Cardiac fibroblast (primary cell): ENCODE measurements around the gene RTN4IP1.
"Not testable (repeated sequence)": the region's sequence is repeated elsewhere in the genome, so short reads cannot be mapped to it uniquely, and the experiment has no call there.

Source experiments
- DNase-seq, 2 donors: peaks; one replicate each; pipeline versions ENCODE4 v3.0.0 to v3.0.0-alpha.2; 2010; ENCODE audit warnings: low read depth in 2 of 2
- H3K4me3 ChIP-seq, 2 donors: replicated peaks in 1 of 2; 1 replicate in 1 of 2; 2 replicates in 1 of 2; pipeline ENCODE4 v1.5.1; 2011; ENCODE audit warnings: low read depth in 2 of 2, low read length in 2 of 2, mild to moderate bottlenecking in 2 of 2, moderate library complexity in 1 of 2
- CTCF ChIP-seq: IDR thresholded peaks from one replicate; pipeline ENCODE4 v1.5.1; 2011; ENCODE audit warnings: low read depth, mild to moderate bottlenecking, low read length, inconsistent platforms

The RTN4IP1 gene

GRCh38 chr6:106555767-106556166 lies 73.5 kb downstream of the RTN4IP1 start:
- TF ChIP-seq CTCF: no peak
- H3K4me3 ChIP-seq: no peak overlapping the region
- DNase-seq: no peak

GRCh38 chr6:106553440-106553839 lies 75.9 kb downstream of the RTN4IP1 start:
- TF ChIP-seq CTCF: no peak
- H3K4me3 ChIP-seq: no peak overlapping the region
- DNase-seq: no peak

GRCh38 chr6:106551155-106551554 lies 78.1 kb downstream of the RTN4IP1 start:
- no peak for TF ChIP-seq CTCF
- no peak overlapping the region for H3K4me3 ChIP-seq
- DNase-seq: no peak

GRCh38 chr6:106549521-106549920 lies 79.8 kb downstream of the RTN4IP1 start:
- no peak overlapping the region for H3K4me3 ChIP-seq
- no peak for DNase-seq
- no peak for TF ChIP-seq CTCF

GRCh38 chr6:106548926-106549455 lies 80.3 kb downstream of the RTN4IP1 start:
- not testable (repeated sequence) for H3K4me3 ChIP-seq, DNase-seq

- no peak for TF ChIP-seq CTCF
- DNase-seq: peak; percentile 78 to 79
- H3K4me3 ChIP-seq: no peak overlapping the region
These were observed 81.5 kb downstream of the RTN4IP1 start for GRCh38 chr6:106547601-106548453.

GRCh38 chr6:106546691-106547414 lies 82.4 kb downstream of the RTN4IP1 start:
- TF ChIP-seq CTCF: no peak
- no peak overlapping the region for H3K4me3 ChIP-seq
- peak; percentile 73 to 96 for DNase-seq
